ENCODE measurements around the gene CBX3. TPM values are rescaled to one million over a fixed set of nuclear protein-coding genes. Genes with fewer than 3 reads are reported as not detected.
A peak's percentile ranks its signal among the peaks of the same experiment; 100 is the strongest.
"Not testable (repeated sequence)": the region's sequence is repeated elsewhere in the genome, so short reads cannot be mapped to it uniquely, and the experiment has no call there.

CBX3 gene
- 52.1 TPM for total RNA-seq

- H3K4me1 ChIP-seq: peaks cover 51% of the 10 kb centered on the region
- H3K4me3 ChIP-seq: peak within 1 kb of the TSS; percentile 81 to 98
Observed at GRCh38 chr7:26201247-26202018, at the start of gene CBX3. TSS of gene CBX3 (plus strand) at chr7:26201745. CDS start at chr7:26202999, 1,254 bp downstream.

GRCh38 chr7:26151953-26152781 lies 49.4 kb upstream of the CBX3 start, which contains the start of gene NFE2L3:
TSS of gene NFE2L3 (plus strand) at chr7:26152198. CDS start at chr7:26152499, 301 bp downstream.
- no peak for TF ChIP-seq CTCF (IDR thresholded peaks at IDR 0.05)
- TF ChIP-seq POLR2AphosphoS5 (IDR thresholded peaks at IDR 0.05; ENCODE audit: insufficient read depth in 1 of 2, low read depth in 1 of 2): no peak
- TF ChIP-seq POLR2A (IDR thresholded peaks at IDR 0.05): no peak
- Histone ChIP-seq H3K4me1 (peaks cover 21% of the 10 kb centered on the region), H3K9me3 (no peaks in the 10 kb centered on the region), H3K27ac (no peak within 1 kb of the TSS), H3K27me3 (no peaks in the 10 kb centered on the region), H3K4me3 (peak within 1 kb of the TSS; percentile 48 to 66), H3K36me3 (no peaks in the 10 kb centered on the region)
- DNase-seq (ENCODE audit: extremely low spot score in 2 of 2): no peak
- intact Hi-C loops (cut with DNase I): no loop called here

More at GRCh38 chr7:26201247-26202018, at the start of gene CBX3:
- DNase-seq (ENCODE audit: extremely low spot score in 2 of 2): peak in 1 of 2 donors; percentile 94
- Histone ChIP-seq H3K27me3 (no peaks in the 10 kb centered on the region), H3K27ac (peak within 1 kb of the TSS; percentile 100), H3K9me3 (no peaks in the 10 kb centered on the region), H3K36me3 (peaks cover 0 to 16% of the 10 kb centered on the region in 2 donors)
- intact Hi-C loops (cut with DNase I): loop anchor here (10.0 kb wide), 1 partner anchor 953 kb away; the partner anchor contains the start of genes HOXA3 and HOXA7
- TF ChIP-seq POLR2AphosphoS5 (IDR thresholded peaks at IDR 0.05; ENCODE audit: insufficient read depth in 1 of 2, low read depth in 1 of 2) (peak in 1 of 2 donors; percentile 82), CTCF (IDR thresholded peaks at IDR 0.05) (no peak), POLR2A (IDR thresholded peaks at IDR 0.05) (peak in 1 of 2 donors; percentile 73)

- H3K9me3 ChIP-seq; intact Hi-C loops (cut with DNase I); H3K27me3 ChIP-seq; H3K36me3 ChIP-seq; H3K27ac ChIP-seq; DNase-seq (ENCODE audit: extremely low spot score in 2 of 2): not testable (repeated sequence)
- H3K4me1 ChIP-seq: peaks cover 21% of the 10 kb centered on the region
- H3K4me3 ChIP-seq: peak overlapping the region; percentile 48 to 66
Observed at GRCh38 chr7:26152782-26153240, 48.7 kb upstream of the CBX3 start.

GRCh38 chr7:26153241-26153822 lies 48.2 kb upstream of the CBX3 start:
- H3K27ac ChIP-seq: no peak overlapping the region
- intact Hi-C loops (cut with DNase I): no loop called here
- no peak for TF ChIP-seq CTCF (IDR thresholded peaks at IDR 0.05)
- no peak for TF ChIP-seq POLR2A (IDR thresholded peaks at IDR 0.05)
- no peak for TF ChIP-seq POLR2AphosphoS5 (IDR thresholded peaks at IDR 0.05; ENCODE audit: insufficient read depth in 1 of 2, low read depth in 1 of 2)

More at GRCh38 chr7:26153241-26153822, 48.2 kb upstream of the CBX3 start:
- H3K27me3 ChIP-seq: no peaks in the 10 kb centered on the region
- no peaks in the 10 kb centered on the region for H3K36me3 ChIP-seq
- no peak for DNase-seq (ENCODE audit: extremely low spot score in 2 of 2)
- H3K4me1 ChIP-seq: peaks cover 21% of the 10 kb centered on the region
- peak overlapping the region; percentile 48 to 66 for H3K4me3 ChIP-seq
- no peaks in the 10 kb centered on the region for H3K9me3 ChIP-seq

Measured in vagina (tissue), 2 donors.